B cell (primary cell): ENCODE data around the gene MAGEA11. TPM values are rescaled to one million over a fixed set of nuclear protein-coding genes. Genes with fewer than 3 reads are reported as not detected.
"Not testable (repeated sequence)": the region's sequence is repeated elsewhere in the genome, so short reads cannot be mapped to it uniquely, and the experiment has no call there.

ENCODE experiments used
- ATAC-seq: fragments of 200-7000 bp; cut with Tn5 transposase; one replicate; pipeline ENCODE4 v1.10.0; 2021; ENCODE audit warnings: low read depth, mild to moderate bottlenecking, moderate number of reproducible peaks, moderate library complexity
- CTCF ChIA-PET: fragments of 350-600 bp; sonication (Branson Sonifier 250); formaldehyde crosslinking; loops from one replicate; lab custom pipeline; 2021; ENCODE audit warnings: antibody characterized with exemption, inconsistent platforms; lab: Charles Lee
- POLR2A ChIA-PET: fragments of 350-600 bp; sonication (Branson Sonifier 250); formaldehyde crosslinking; loops from one replicate; lab custom pipeline; 2021; ENCODE audit warnings: antibody characterized with exemption; lab: Charles Lee
- DNase-seq: peaks from one replicate; pipeline ENCODE4 v3.0.0; 2013
- H2AFZ ChIP-seq: 2 replicates; pipeline ENCODE4 v1.6.1; 2012; ENCODE audit warnings: mild to moderate bottlenecking, low read depth, low read length; ENCODE audit not compliant: insufficient read depth, poor library complexity, severe bottlenecking
- H3K27ac ChIP-seq, 2 donors: 1 replicate in 1 of 2; 2 replicates in 1 of 2; pipeline ENCODE4 v1.5.1; 2012 to 2013; ENCODE audit warnings: low read length in 2 of 2, mild to moderate bottlenecking in 2 of 2, moderate library complexity in 1 of 2
- H3K27me3 ChIP-seq, 4 experiments: fragments of 200-600 bp in 1 of 4; sonication (generic) in 1 of 4; replicated peaks in 1 of 4; 1 replicate in 2 of 4; 2 replicates in 2 of 4; pipeline versions ENCODE4 v1.6.1 to v1.7.0; 2013 to 2016; ENCODE audit warnings: low read length in 3 of 4, mild to moderate bottlenecking in 2 of 4, mixed read lengths in 1 of 4, moderate library complexity in 1 of 4; ENCODE audit not compliant: insufficient read depth in 4 of 4, control insufficient read depth in 3 of 4; ENCODE audit errors: control extremely low read depth in 1 of 4
- H3K36me3 ChIP-seq, 2 experiments: replicated peaks in 1 of 2; 1 replicate in 1 of 2; 2 replicates in 1 of 2; pipeline versions ENCODE4 v1.6.1 to v1.7.1; 2013; ENCODE audit warnings: low read length in 1 of 2; ENCODE audit not compliant: insufficient read depth in 2 of 2, control insufficient read depth in 1 of 2; ENCODE audit errors: control extremely low read depth in 1 of 2, extremely low read depth in 1 of 2
- H3K4me1 ChIP-seq, 2 donors: fragments of 200-600 bp in 1 of 2; sonication (generic) in 1 of 2; 1 replicate in 1 of 2; 2 replicates in 1 of 2; pipeline versions ENCODE4 v1.5.1 to v1.6.1; 2013 to 2017; ENCODE audit warnings: low read length in 2 of 2; ENCODE audit not compliant: control insufficient read depth in 2 of 2, insufficient read depth in 2 of 2
- H3K4me2 ChIP-seq: replicated peaks from 2 replicates; pipeline ENCODE3; 2012; ENCODE audit warnings: mild to moderate bottlenecking, low read depth, low read length; ENCODE audit not compliant: poor library complexity, severe bottlenecking
- H3K4me3 ChIP-seq, 5 experiments: fragments of 200-600 bp in 1 of 5; sonication (generic) in 1 of 5; 1 replicate in 3 of 5; 2 replicates in 2 of 5; pipeline versions ENCODE4 v1.5.1 to v1.7.0; 2011 to 2016; ENCODE audit warnings: low read length in 4 of 5, mild to moderate bottlenecking in 4 of 5, low read depth in 2 of 5, control low read depth in 1 of 5, moderate library complexity in 1 of 5; ENCODE audit not compliant: insufficient read depth in 1 of 5; ENCODE audit errors: control extremely low read depth in 1 of 5, extremely low read depth in 1 of 5
- H3K79me2 ChIP-seq: fragments of 200-600 bp; sonication (generic); one replicate; pipeline ENCODE4 v1.6.0; 2016; ENCODE audit warnings: low read length; ENCODE audit not compliant: control insufficient read depth, insufficient read depth
- H3K9ac ChIP-seq: fragments of 200-600 bp; sonication (generic); 2 replicates; pipeline ENCODE4 v1.6.1; 2017; ENCODE audit warnings: mild to moderate bottlenecking, low read length, moderate library complexity
- H3K9me3 ChIP-seq, 3 donors: one replicate each; pipeline versions ENCODE4 v1.6.1 to v1.7.1; 2013; ENCODE audit warnings: low read length in 2 of 3; ENCODE audit not compliant: control insufficient read depth in 2 of 3, insufficient read depth in 1 of 3; ENCODE audit errors: control extremely low read depth in 1 of 3
- H4K20me1 ChIP-seq: 2 replicates; pipeline ENCODE4 v1.6.0; 2012; ENCODE audit warnings: mild to moderate bottlenecking, low read length; ENCODE audit not compliant: insufficient read depth, control insufficient read depth, poor library complexity, severe bottlenecking
- H3K27ac Mint-ChIP-seq: one replicate; pipeline ENCODE4 v1.8.0; 2021; ENCODE audit warnings: mixed read lengths
- H3K27me3 Mint-ChIP-seq: one replicate; pipeline ENCODE4 v1.8.0; 2021; ENCODE audit warnings: mixed read lengths
- H3K4me1 Mint-ChIP-seq: one replicate; pipeline ENCODE4 v1.8.0; 2021; ENCODE audit warnings: mixed read lengths
- H3K4me3 Mint-ChIP-seq: one replicate; pipeline ENCODE4 v1.8.0; 2021; ENCODE audit warnings: mixed read lengths
- H3K9me3 Mint-ChIP-seq: one replicate; pipeline ENCODE4 v1.8.0; 2022; ENCODE audit warnings: mixed read lengths; ENCODE audit not compliant: insufficient read depth
- CTCF ChIP-seq: fragments of 200-600 bp; IDR thresholded peaks from one replicate; pipeline ENCODE4 v1.8.0; 2022; ENCODE audit warnings: antibody characterized with exemption, mild to moderate bottlenecking
- EZH2 ChIP-seq: IDR thresholded peaks from 2 replicates; pipeline ENCODE4 v1.6.1; 2012; ENCODE audit warnings: borderline replicate concordance, low read depth, mild to moderate bottlenecking, moderate library complexity, low read length; ENCODE audit not compliant: insufficient read depth, poor library complexity, severe bottlenecking
- WGBS: methylation state at CpG from one replicate; pipeline ENCODE4 v1.1.5; 2013; ENCODE audit warnings: missing lambda C conversion rate; ENCODE audit not compliant: insufficient coverage; 5-methylcytosine and 5-hydroxymethylcytosine counted together
- intact Hi-C: fragments of 100-400 bp; cut with micrococcal nuclease; formaldehyde crosslinking; loops from one replicate; pipeline ENCODE4 v1.10.0; 2022
- polyA plus RNA-seq: library from polyadenylated mRNA; depleted of rRNA; stranded (reverse); fragments of >200 nt; gene quantifications from 2 replicates; pipeline ENCODE4 v1.2.3, GENCODE V29; 2012
- total RNA-seq, 2 donors: library from RNA; stranded (reverse); fragments of 120-200 nt in 1 of 2; gene quantifications; 1 replicate in 1 of 2; 2 replicates in 1 of 2; pipeline versions ENCODE4 v1.2.3 to v1.2.4, GENCODE V29; 2013 to 2022

The MAGEA11 gene
- total and polyA plus RNA-seq, 2 donors (not counting 1 experiment from before 2014, with no cell fraction given), result not detected

- Histone ChIP-seq H2AFZ (no peak overlapping the region), H3K9ac (no peak overlapping the region), H3K4me2 (no peak overlapping the region), H3K4me3 (no peak overlapping the region), H3K27ac (no peak overlapping the region), H3K79me2 (no peaks in the 10 kb centered on the region), H4K20me1 (no peaks in the 10 kb centered on the region), H3K4me1 (no peaks in the 10 kb centered on the region), H3K36me3 (no peaks in the 10 kb centered on the region), H3K9me3 (no peaks in the 10 kb centered on the region), H3K27me3 (no peaks in the 10 kb centered on the region)
- no peaks in the 10 kb centered on the region for H3K9me3 Mint-ChIP-seq
- no peak overlapping the region for H3K27ac Mint-ChIP-seq
- WGBS, result 97% methylated on average over 4 of the region's 7 CpGs
- ATAC-seq (no peak), DNase-seq (no peak)
- no peak for TF ChIP-seq EZH2
- no peak overlapping the region for H3K4me3 Mint-ChIP-seq
- no peaks in the 10 kb centered on the region for H3K27me3 Mint-ChIP-seq
- intact Hi-C loops, result no loop called here
- ChIA-PET CTCF (no interaction called here), POLR2A (no interaction called here)
- H3K4me1 Mint-ChIP-seq, result no peaks in the 10 kb centered on the region
Observed at GRCh38 chrX:149759824-149760223, 48.0 kb downstream of the MAGEA11 start.

GRCh38 chrX:149760965-149761364, 49.1 kb downstream of the MAGEA11 start:
- CTCF ChIA-PET, result no interaction called here
- TF ChIP-seq CTCF, result no peak
- no peak for TF ChIP-seq EZH2
- no peaks in the 10 kb centered on the region for H3K9me3 ChIP-seq
- Mint-ChIP-seq H3K4me1 (no peaks in the 10 kb centered on the region), H3K4me3 (no peak overlapping the region), H3K9me3 (no peaks in the 10 kb centered on the region), H3K27me3 (no peaks in the 10 kb centered on the region), H3K27ac (no peak overlapping the region)
- 80% methylated on average over 1 of the region's 3 CpGs for WGBS
- H4K20me1 ChIP-seq, result no peaks in the 10 kb centered on the region
- intact Hi-C loops, result no loop called here
- no peak overlapping the region for H3K4me2 ChIP-seq
- no peak overlapping the region for H2AFZ ChIP-seq
- no peaks in the 10 kb centered on the region for H3K27me3 ChIP-seq
- POLR2A ChIA-PET, result no interaction called here
- H3K27ac ChIP-seq, result no peak overlapping the region
- ATAC-seq (no peak), DNase-seq (no peak)
- H3K9ac ChIP-seq, result no peak overlapping the region
- H3K4me1 ChIP-seq, result no peaks in the 10 kb centered on the region
- H3K36me3 ChIP-seq, result no peaks in the 10 kb centered on the region
- no peak overlapping the region for H3K4me3 ChIP-seq
- no peaks in the 10 kb centered on the region for H3K79me2 ChIP-seq

GRCh38 chrX:149761858-149762674, 50.2 kb downstream of the MAGEA11 start:
- H3K4me3 Mint-ChIP-seq, H3K27ac Mint-ChIP-seq, ATAC-seq, H4K20me1 ChIP-seq, H3K9me3 ChIP-seq, H2AFZ ChIP-seq, H3K4me1 ChIP-seq, CTCF ChIA-PET, H3K9ac ChIP-seq, H3K9me3 Mint-ChIP-seq, H3K36me3 ChIP-seq, H3K27ac ChIP-seq, H3K4me1 Mint-ChIP-seq, H3K4me2 ChIP-seq, DNase-seq, H3K79me2 ChIP-seq, POLR2A ChIA-PET, H3K27me3 Mint-ChIP-seq, intact Hi-C loops, H3K27me3 ChIP-seq, H3K4me3 ChIP-seq: not testable (repeated sequence)
- 100% methylated on average over 1 of the region's 22 CpGs for WGBS
